HAP-1 (cell line): ENCODE measurements around the gene DPCD.

Source experiments
- DNase-seq, 2 experiments: peaks; one replicate each; pipeline ENCODE4 v3.0.0-alpha.2; 2016 to 2020; ENCODE audit warnings: low spot score in 2 of 2
- H3K27me3 ChIP-seq: fragments of 250-450 bp; sonication (Bioruptor Pico); 2 replicates; pipeline ENCODE4 v1.5.1; 2020; ENCODE audit warnings: low read depth, mild to moderate bottlenecking, moderate library complexity
- H3K36me3 ChIP-seq: fragments of 250-450 bp; sonication (Bioruptor Pico); replicated peaks from 2 replicates; pipeline ENCODE4 v1.5.1; 2020; ENCODE audit warnings: mild to moderate bottlenecking
- H3K4me1 ChIP-seq: fragments of 250-450 bp; sonication (Bioruptor Pico); 2 replicates; pipeline ENCODE4 v1.5.1; 2020; ENCODE audit warnings: mild to moderate bottlenecking
- H3K4me3 ChIP-seq: fragments of 250-450 bp; sonication (Bioruptor Pico); 2 replicates; pipeline ENCODE4 v1.5.1; 2020; ENCODE audit warnings: mild to moderate bottlenecking, moderate library complexity
- H3K9me3 ChIP-seq: fragments of 250-450 bp; sonication (Bioruptor Pico); 2 replicates; pipeline ENCODE4 v1.5.1; 2020; ENCODE audit warnings: mild to moderate bottlenecking, moderate library complexity
- in situ Hi-C: fragments of 300-500 bp; cut with MboI; formaldehyde crosslinking; loops from 3 replicates; pipeline ENCODE4 v1.14.3; 2020; ENCODE audit warnings: low sequenced_read_pairs, inconsistent platforms, mixed read lengths

The DPCD gene

GRCh38 chr10:101570428-101571270 is 17.5 kb upstream of the DPCD start:
- H3K4me1 ChIP-seq = peaks cover 6% of the 10 kb centered on the region
- H3K9me3 ChIP-seq = 0 out of 2 replicates have a peak, but pooled peaks cover 2% of the 10 kb centered on the region
- no peaks in the 10 kb centered on the region for H3K36me3 ChIP-seq
- no peak for DNase-seq
- peak overlapping the region; percentile 73 for H3K4me3 ChIP-seq
- in situ Hi-C loops = loop anchor here (5.0 kb wide), 1 partner anchor 358 kb away; no protein-coding TSS in a partner anchor
- no peaks in the 10 kb centered on the region for H3K27me3 ChIP-seq

- H3K9me3 ChIP-seq = 0 out of 2 replicates have a peak, but pooled peaks cover 2% of the 10 kb centered on the region
- DNase-seq = no peak
- in situ Hi-C loops = loop anchor here (5.0 kb wide), 1 partner anchor 359 kb away; no protein-coding TSS in a partner anchor
- no peaks in the 10 kb centered on the region for H3K36me3 ChIP-seq
- H3K4me1 ChIP-seq = peaks cover 6% of the 10 kb centered on the region
- no peak overlapping the region for H3K4me3 ChIP-seq
- H3K27me3 ChIP-seq = no peaks in the 10 kb centered on the region
Measured at GRCh38 chr10:101571271-101571925, 16.7 kb upstream of the DPCD start.

- Histone ChIP-seq H3K4me3 (no peak overlapping the region), H3K27me3 (no peaks in the 10 kb centered on the region), H3K4me1 (peaks cover 6% of the 10 kb centered on the region), H3K9me3 (0 out of 2 replicates have a peak, but pooled peaks cover 2% of the 10 kb centered on the region), H3K36me3 (no peaks in the 10 kb centered on the region)
- DNase-seq = no peak
- in situ Hi-C loops = loop anchor here (5.0 kb wide), 1 partner anchor 360 kb away; no protein-coding TSS in a partner anchor
Measured at GRCh38 chr10:101572126-101572525, 16.0 kb upstream of the DPCD start.

- in situ Hi-C loops = loop anchor here (5.0 kb wide), 1 partner anchor 360 kb away; no protein-coding TSS in a partner anchor
- Histone ChIP-seq H3K36me3 (no peaks in the 10 kb centered on the region), H3K27me3 (no peaks in the 10 kb centered on the region), H3K9me3 (0 out of 2 replicates have a peak, but pooled peaks cover 2% of the 10 kb centered on the region), H3K4me1 (peaks cover 6% of the 10 kb centered on the region), H3K4me3 (no peak overlapping the region)
- no peak for DNase-seq
Measured at GRCh38 chr10:101572785-101573184, 15.3 kb upstream of the DPCD start.

- no peak overlapping the region for H3K4me3 ChIP-seq
- peaks cover 4% of the 10 kb centered on the region; the same call in 1 of the 2 replicates for H3K36me3 ChIP-seq
- peaks cover 6% of the 10 kb centered on the region for H3K4me1 ChIP-seq
- no peak for DNase-seq
- 0 out of 2 replicates have a peak, but pooled peaks cover 2% of the 10 kb centered on the region for H3K9me3 ChIP-seq
- no peaks in the 10 kb centered on the region for H3K27me3 ChIP-seq
- in situ Hi-C loops = loop anchor here (5.0 kb wide), 1 partner anchor 362 kb away; no protein-coding TSS in a partner anchor
Measured at GRCh38 chr10:101573885-101574753, 14.0 kb upstream of the DPCD start.

GRCh38 chr10:101575091-101575490 is 13.0 kb upstream of the DPCD start:
- Histone ChIP-seq H3K4me3 (no peak overlapping the region), H3K4me1 (peaks cover 2% of the 10 kb centered on the region; the same call in 1 of the 2 replicates), H3K36me3 (peaks cover 13% of the 10 kb centered on the region), H3K9me3 (0 out of 2 replicates have a peak, but pooled peaks cover 2% of the 10 kb centered on the region), H3K27me3 (no peaks in the 10 kb centered on the region)
- no peak for DNase-seq
- in situ Hi-C loops = no loop called here

- no peak for DNase-seq
- Histone ChIP-seq H3K36me3 (peaks cover 19% of the 10 kb centered on the region), H3K4me3 (no peak overlapping the region), H3K27me3 (no peaks in the 10 kb centered on the region), H3K4me1 (no peaks in the 10 kb centered on the region), H3K9me3 (0 out of 2 replicates have a peak, but pooled peaks cover 2% of the 10 kb centered on the region)
- in situ Hi-C loops = no loop called here
Measured at GRCh38 chr10:101575580-101576210, 12.4 kb upstream of the DPCD start.

GRCh38 chr10:101576211-101576863 is 11.8 kb upstream of the DPCD start:
- Histone ChIP-seq H3K9me3 (0 out of 2 replicates have a peak, but pooled peaks cover 2% of the 10 kb centered on the region), H3K4me3 (no peak overlapping the region), H3K36me3 (peaks cover 22% of the 10 kb centered on the region), H3K27me3 (no peaks in the 10 kb centered on the region), H3K4me1 (no peaks in the 10 kb centered on the region)
- DNase-seq = no peak
- in situ Hi-C loops = no loop called here

GRCh38 chr10:101577121-101577871 is 10.8 kb upstream of the DPCD start:
- H3K9me3 ChIP-seq = 0 out of 2 replicates have a peak, but pooled peaks cover 2% of the 10 kb centered on the region
- no peak for DNase-seq
- no peaks in the 10 kb centered on the region for H3K27me3 ChIP-seq
- in situ Hi-C loops = no loop called here
- no peak overlapping the region for H3K4me3 ChIP-seq
- H3K36me3 ChIP-seq = peaks cover 24% of the 10 kb centered on the region
- H3K4me1 ChIP-seq = no peaks in the 10 kb centered on the region

GRCh38 chr10:101578192-101578591 is 9.9 kb upstream of the DPCD start:
- no peak for DNase-seq
- Histone ChIP-seq H3K4me1 (no peaks in the 10 kb centered on the region), H3K4me3 (no peak overlapping the region), H3K9me3 (no peaks in the 10 kb centered on the region), H3K27me3 (no peaks in the 10 kb centered on the region), H3K36me3 (peaks cover 24% of the 10 kb centered on the region)
- in situ Hi-C loops = no loop called here

- no peak for DNase-seq
- no peaks in the 10 kb centered on the region for H3K27me3 ChIP-seq
- no peaks in the 10 kb centered on the region for H3K4me1 ChIP-seq
- H3K9me3 ChIP-seq = no peaks in the 10 kb centered on the region
- in situ Hi-C loops = no loop called here
- peaks cover 24% of the 10 kb centered on the region for H3K36me3 ChIP-seq
- no peak overlapping the region for H3K4me3 ChIP-seq
Measured at GRCh38 chr10:101578803-101579515, 9.2 kb upstream of the DPCD start.
